ENCODE data around the gene UBAC2.
A peak's percentile ranks its signal among the peaks of the same experiment; 100 is the strongest.

UBAC2 gene

GRCh38 chr13:99357131-99357596, 156.5 kb downstream of the UBAC2 start:
- no peak for TF ChIP-seq CTCF (conservative IDR thresholded peaks at IDR 0.05; ENCODE audit: low read depth, low read length)
- H3K4me3 ChIP-seq (ENCODE audit: low read depth, low read length), result no peak overlapping the region
- peak; percentile 70 for DNase-seq (ENCODE audit: low read depth)

DNA sequence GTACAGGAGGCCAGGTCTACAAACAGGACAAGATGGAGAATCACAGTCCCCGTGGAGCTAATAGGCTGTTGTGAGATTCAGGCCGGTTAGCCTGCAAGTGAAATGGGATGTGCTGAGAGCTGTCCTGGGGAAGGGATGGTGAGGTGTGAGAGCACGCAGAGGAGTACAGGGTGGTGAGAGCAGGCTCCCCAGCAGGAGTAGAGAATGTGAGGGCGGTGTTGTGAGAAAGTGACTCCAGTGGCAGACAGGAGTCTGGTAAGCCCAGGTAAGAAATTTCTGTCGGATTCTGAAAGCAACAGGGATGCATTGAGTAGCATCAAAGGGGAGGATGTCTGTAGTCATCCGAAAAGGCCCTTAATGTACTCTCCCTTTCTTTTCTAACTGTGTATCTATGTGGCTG, 157.3 kb downstream of the UBAC2 start:
- H3K4me3 ChIP-seq (ENCODE audit: low read depth, low read length), result no peak overlapping the region
- DNase-seq (ENCODE audit: low read depth), result no peak
- no peak for TF ChIP-seq CTCF (conservative IDR thresholded peaks at IDR 0.05; ENCODE audit: low read depth, low read length)

GRCh38 chr13:99359528-99359927, 158.9 kb downstream of the UBAC2 start:
- TF ChIP-seq CTCF (conservative IDR thresholded peaks at IDR 0.05; ENCODE audit: low read depth, low read length), result no peak
- DNase-seq (ENCODE audit: low read depth), result no peak
- no peak overlapping the region for H3K4me3 ChIP-seq (ENCODE audit: low read depth, low read length)

GRCh38 chr13:99360696-99361095, 160.0 kb downstream of the UBAC2 start:
- no peak overlapping the region for H3K4me3 ChIP-seq (ENCODE audit: low read depth, low read length)
- TF ChIP-seq CTCF (conservative IDR thresholded peaks at IDR 0.05; ENCODE audit: low read depth, low read length), result no peak
- DNase-seq (ENCODE audit: low read depth), result no peak

DNA sequence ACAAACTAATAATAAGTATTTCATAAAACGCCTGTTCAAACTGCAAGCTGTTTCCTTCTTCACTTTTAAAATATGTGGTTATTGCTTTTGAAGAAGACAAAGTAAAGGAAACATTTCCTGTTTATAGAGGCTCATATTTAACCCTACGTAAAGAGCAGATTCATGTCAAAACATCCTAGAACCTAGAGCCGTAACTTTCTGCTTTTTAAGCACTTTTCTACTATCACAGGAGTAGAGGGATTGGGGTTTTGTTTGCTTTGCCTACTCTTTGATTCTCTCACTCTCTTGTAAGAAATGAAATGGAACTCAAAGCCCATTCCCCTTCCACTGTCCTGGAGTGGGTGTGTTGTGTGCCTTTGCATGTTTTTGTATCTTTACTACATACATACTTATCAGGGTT, 160.5 kb downstream of the UBAC2 start:
- DNase-seq (ENCODE audit: low read depth), result peak; percentile 40
- TF ChIP-seq CTCF (conservative IDR thresholded peaks at IDR 0.05; ENCODE audit: low read depth, low read length), result no peak
- H3K4me3 ChIP-seq (ENCODE audit: low read depth, low read length), result no peak overlapping the region

GRCh38 chr13:99362362-99362761, 161.7 kb downstream of the UBAC2 start:
- TF ChIP-seq CTCF (conservative IDR thresholded peaks at IDR 0.05; ENCODE audit: low read depth, low read length), result no peak
- H3K4me3 ChIP-seq (ENCODE audit: low read depth, low read length), result no peak overlapping the region

DNA sequence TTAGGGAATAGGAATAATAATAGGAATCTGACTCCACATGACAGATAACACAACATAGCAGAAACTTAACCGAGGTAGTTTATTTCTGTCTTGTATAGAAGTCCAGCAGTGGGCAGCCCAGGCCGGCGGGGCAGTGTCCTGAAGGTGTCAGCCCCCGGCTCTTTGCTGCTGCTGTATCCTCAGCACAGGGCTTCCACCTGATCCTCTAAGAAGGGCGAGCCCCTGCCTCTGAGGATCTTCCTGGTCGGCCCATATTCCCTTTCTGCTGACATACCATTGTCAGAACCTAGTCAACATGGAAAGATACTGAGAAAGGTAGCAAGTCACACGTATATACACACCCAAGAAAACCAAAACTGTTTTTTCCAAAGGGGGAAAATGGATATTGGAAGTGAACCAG, 162.7 kb downstream of the UBAC2 start:
- no peak overlapping the region for H3K4me3 ChIP-seq (ENCODE audit: low read depth, low read length)
- no peak for TF ChIP-seq CTCF (conservative IDR thresholded peaks at IDR 0.05; ENCODE audit: low read depth, low read length)
- DNase-seq (ENCODE audit: low read depth), result no peak

More at GRCh38 chr13:99362362-99362761, 161.7 kb downstream of the UBAC2 start:
- DNase-seq (ENCODE audit: low read depth), result no peak
